Esophagus muscularis mucosa (tissue), 4 donors: ENCODE measurements around the gene ZNF560.

Experiments used
- EP300 ChIP-seq: sonication (generic); formaldehyde crosslinking; IDR thresholded peaks from one replicate; pipeline ENCODE4 v1.6.1; 2017; ENCODE audit warnings: antibody characterized with exemption
- POLR2A ChIP-seq: fragments of 450-650 bp; IDR thresholded peaks from one replicate; pipeline ENCODE4 v1.6.1; 2017; ENCODE audit warnings: antibody characterized with exemption, moderate library complexity, mild to moderate bottlenecking, low read depth
- POLR2AphosphoS5 ChIP-seq, 2 donors: sonication (generic); formaldehyde crosslinking; IDR thresholded peaks; one replicate each; pipeline ENCODE4 v1.6.1; 2017; ENCODE audit warnings: antibody characterized with exemption in 2 of 2
- TF ChIP-seq, protein P1 (sequence below), 3 experiments: fragments of 200-600 bp in 2 of 3; fragments of 450-650 bp in 1 of 3; sonication (generic) in 2 of 3; IDR thresholded peaks; one replicate each; pipeline ENCODE4 v1.5.1; 2017 to 2019; ENCODE audit warnings: antibody characterized with exemption in 3 of 3, mild to moderate bottlenecking in 2 of 3, moderate library complexity in 1 of 3

DNA sequence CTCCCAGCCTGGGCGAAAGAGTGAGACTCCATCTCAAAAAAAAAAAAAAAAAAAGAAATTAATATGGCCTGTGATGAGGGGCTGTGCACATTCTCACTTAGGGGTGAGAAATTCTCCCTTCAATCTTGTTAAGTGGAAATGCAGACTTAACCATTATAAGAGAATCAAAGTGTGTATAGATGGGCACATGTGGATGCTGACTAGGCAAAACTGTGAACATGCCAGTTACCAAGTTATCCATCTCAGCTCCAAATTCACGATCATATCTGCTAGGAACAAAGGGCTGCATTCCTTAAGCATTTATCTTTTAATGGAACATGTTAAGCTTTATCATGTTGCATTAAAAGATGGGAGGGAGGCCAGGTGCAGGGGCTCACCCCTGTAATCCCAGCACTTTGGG is 4.3 kb downstream of the ZNF560 start:
- no peak for TF ChIP-seq EP300
- TF ChIP-seq POLR2AphosphoS5 (IDR thresholded peaks at IDR 0.05) = no peak
- TF ChIP-seq, protein P1, sequence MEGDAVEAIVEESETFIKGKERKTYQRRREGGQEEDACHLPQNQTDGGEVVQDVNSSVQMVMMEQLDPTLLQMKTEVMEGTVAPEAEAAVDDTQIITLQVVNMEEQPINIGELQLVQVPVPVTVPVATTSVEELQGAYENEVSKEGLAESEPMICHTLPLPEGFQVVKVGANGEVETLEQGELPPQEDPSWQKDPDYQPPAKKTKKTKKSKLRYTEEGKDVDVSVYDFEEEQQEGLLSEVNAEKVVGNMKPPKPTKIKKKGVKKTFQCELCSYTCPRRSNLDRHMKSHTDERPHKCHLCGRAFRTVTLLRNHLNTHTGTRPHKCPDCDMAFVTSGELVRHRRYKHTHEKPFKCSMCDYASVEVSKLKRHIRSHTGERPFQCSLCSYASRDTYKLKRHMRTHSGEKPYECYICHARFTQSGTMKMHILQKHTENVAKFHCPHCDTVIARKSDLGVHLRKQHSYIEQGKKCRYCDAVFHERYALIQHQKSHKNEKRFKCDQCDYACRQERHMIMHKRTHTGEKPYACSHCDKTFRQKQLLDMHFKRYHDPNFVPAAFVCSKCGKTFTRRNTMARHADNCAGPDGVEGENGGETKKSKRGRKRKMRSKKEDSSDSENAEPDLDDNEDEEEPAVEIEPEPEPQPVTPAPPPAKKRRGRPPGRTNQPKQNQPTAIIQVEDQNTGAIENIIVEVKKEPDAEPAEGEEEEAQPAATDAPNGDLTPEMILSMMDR (IDR thresholded peaks at IDR 0.05) = no peak
- no peak for TF ChIP-seq POLR2A
